CD14-positive monocyte (primary cell): ENCODE data around the gene LIX1. TPM values are rescaled to one million over a fixed set of nuclear protein-coding genes. Genes with fewer than 3 reads are reported as not detected.

Source experiments
- DNase-seq, 3 donors: peaks; one replicate each; pipeline ENCODE4 v3.0.0-alpha.2; 2011 to 2022
- H2AFZ ChIP-seq: 2 replicates; pipeline ENCODE4 v1.6.0; 2012; ENCODE audit warnings: mild to moderate bottlenecking, low read depth, low read length, inconsistent platforms; ENCODE audit not compliant: insufficient read depth, poor library complexity, severe bottlenecking
- H3K27ac ChIP-seq, 2 donors: 1 replicate in 1 of 2; 2 replicates in 1 of 2; pipeline ENCODE4 v1.5.1; 2012 to 2013; ENCODE audit warnings: low read length in 2 of 2, control low read depth in 1 of 2, inconsistent platforms in 1 of 2, low read depth in 1 of 2, mild to moderate bottlenecking in 1 of 2
- H3K27me3 ChIP-seq, 2 donors: one replicate each; pipeline versions ENCODE4 v1.6.0 to v1.6.1; 2011 to 2013; ENCODE audit warnings: low read length in 2 of 2; ENCODE audit not compliant: control insufficient read depth in 2 of 2, insufficient read depth in 2 of 2
- H3K36me3 ChIP-seq, 2 donors: replicated peaks in 1 of 2; 1 replicate in 1 of 2; 2 replicates in 1 of 2; pipeline versions ENCODE4 v1.5.1 to v1.6.1; 2012 to 2013; ENCODE audit warnings: low read length in 2 of 2, control low read depth in 1 of 2, inconsistent platforms in 1 of 2, mild to moderate bottlenecking in 1 of 2; ENCODE audit not compliant: insufficient read depth in 2 of 2, control insufficient read depth in 1 of 2
- H3K4me1 ChIP-seq, 2 donors: 1 replicate in 1 of 2; 2 replicates in 1 of 2; pipeline versions ENCODE4 v1.5.1 to v1.6.1; 2012 to 2013; ENCODE audit warnings: low read length in 2 of 2, control low read depth in 1 of 2, inconsistent platforms in 1 of 2, mild to moderate bottlenecking in 1 of 2, moderate library complexity in 1 of 2; ENCODE audit not compliant: insufficient read depth in 2 of 2, control insufficient read depth in 1 of 2
- H3K4me2 ChIP-seq: replicated peaks from 2 replicates; pipeline ENCODE3; 2012; ENCODE audit warnings: low read length, moderate library complexity, mild to moderate bottlenecking; ENCODE audit not compliant: poor library complexity, severe bottlenecking; ENCODE audit errors: extremely low read depth
- H3K4me3 ChIP-seq, 3 experiments: fragments of 200-600 bp in 1 of 3; sonication (generic) in 1 of 3; replicated peaks in 1 of 3; 1 replicate in 2 of 3; 2 replicates in 1 of 3; pipeline ENCODE4 v1.5.1; 2011 to 2013; ENCODE audit warnings: low read length in 3 of 3, mild to moderate bottlenecking in 3 of 3, control low read depth in 2 of 3, low read depth in 2 of 3, inconsistent platforms in 1 of 3, moderate library complexity in 1 of 3
- H3K79me2 ChIP-seq: 2 replicates; pipeline ENCODE4 v1.6.0; 2012; ENCODE audit warnings: mild to moderate bottlenecking, control low read depth, inconsistent platforms, low read length, moderate library complexity; ENCODE audit not compliant: insufficient read depth
- H3K9ac ChIP-seq: 2 replicates; pipeline ENCODE4 v1.6.0; 2017; ENCODE audit warnings: low read length, mild to moderate bottlenecking; ENCODE audit not compliant: insufficient read depth, poor library complexity, severe bottlenecking
- H3K9me3 ChIP-seq, 2 donors: replicated peaks in 1 of 2; 1 replicate in 1 of 2; 2 replicates in 1 of 2; pipeline versions ENCODE4 v1.5.1 to v1.6.1; 2012 to 2013; ENCODE audit warnings: low read length in 2 of 2, control low read depth in 1 of 2; ENCODE audit not compliant: control insufficient read depth in 1 of 2, insufficient read depth in 1 of 2
- H4K20me1 ChIP-seq: 2 replicates; pipeline ENCODE4 v1.6.0; 2012; ENCODE audit warnings: mild to moderate bottlenecking, low read length, control low read depth, moderate library complexity; ENCODE audit not compliant: insufficient read depth
- H3K27ac Mint-ChIP-seq, 7 donors: one replicate each; pipeline ENCODE4 v1.8.0; 2020; ENCODE audit warnings: mild to moderate bottlenecking in 7 of 7, mixed read lengths in 7 of 7, moderate library complexity in 6 of 7, inconsistent platforms in 2 of 7
- H3K27me3 Mint-ChIP-seq, 3 donors: one replicate each; pipeline ENCODE4 v1.8.0; 2021 to 2022; ENCODE audit warnings: low read depth in 3 of 3, mild to moderate bottlenecking in 3 of 3, mixed read lengths in 3 of 3, moderate library complexity in 3 of 3, inconsistent platforms in 1 of 3
- H3K36me3 Mint-ChIP-seq, 2 donors: one replicate each; pipeline ENCODE4 v1.8.0; 2020; ENCODE audit warnings: mixed read lengths in 2 of 2, inconsistent platforms in 1 of 2, mild to moderate bottlenecking in 1 of 2
- H3K4me1 Mint-ChIP-seq: one replicate; pipeline ENCODE4 v1.8.0; 2020; ENCODE audit warnings: mild to moderate bottlenecking, mixed read lengths
- H3K4me3 Mint-ChIP-seq, 2 donors: one replicate each; pipeline ENCODE4 v1.8.0; 2020; ENCODE audit warnings: mild to moderate bottlenecking in 2 of 2, mixed read lengths in 2 of 2, moderate library complexity in 1 of 2
- H3K9me3 Mint-ChIP-seq, 7 donors: one replicate each; pipeline ENCODE4 v1.8.0; 2020 to 2022; ENCODE audit warnings: mixed read lengths in 7 of 7, mild to moderate bottlenecking in 6 of 7, moderate library complexity in 6 of 7, inconsistent platforms in 2 of 7
- WGBS: methylation state at CpG from one replicate; pipeline ENCODE4 v1.1.5; 2013; ENCODE audit warnings: missing lambda C conversion rate; ENCODE audit not compliant: insufficient coverage; 5-methylcytosine and 5-hydroxymethylcytosine counted together
- intact Hi-C, 2 donors: fragments of 100-400 bp; cut with micrococcal nuclease; formaldehyde crosslinking; loops; one replicate each; pipeline versions ENCODE4 v1.15.0 to v1.15.1; 2023
- polyA plus RNA-seq, 3 donors: library from polyadenylated mRNA; depleted of rRNA in 1 of 3; unstranded in 2 of 3; stranded (reverse) in 1 of 3; fragments of 300-500 nt in 2 of 3; fragments of >200 nt in 1 of 3; fragmentation: Illumina TruSeq in 2 of 3; gene quantifications; 1 replicate in 2 of 3; 2 replicates in 1 of 3; pipeline ENCODE4 v1.2.3, GENCODE V29; 2012 to 2021
- TF ChIP-seq, protein P1 (sequence below): fragments of 200-600 bp; IDR thresholded peaks from one replicate; pipeline ENCODE4 v1.8.0; 2022; ENCODE audit warnings: antibody characterized with exemption, mild to moderate bottlenecking

Gene LIX1
- polyA plus RNA-seq, 3 donors, result not detected

- H3K4me1 ChIP-seq, result no peaks in the 10 kb centered on the region
- H4K20me1 ChIP-seq, result no peaks in the 10 kb centered on the region
- no peak overlapping the region for H3K4me3 Mint-ChIP-seq
- no peak for DNase-seq
- no peak overlapping the region for H3K4me3 ChIP-seq
- no peak overlapping the region for H3K27ac Mint-ChIP-seq
- H3K9me3 ChIP-seq, result no peaks in the 10 kb centered on the region
- TF ChIP-seq, protein P1, sequence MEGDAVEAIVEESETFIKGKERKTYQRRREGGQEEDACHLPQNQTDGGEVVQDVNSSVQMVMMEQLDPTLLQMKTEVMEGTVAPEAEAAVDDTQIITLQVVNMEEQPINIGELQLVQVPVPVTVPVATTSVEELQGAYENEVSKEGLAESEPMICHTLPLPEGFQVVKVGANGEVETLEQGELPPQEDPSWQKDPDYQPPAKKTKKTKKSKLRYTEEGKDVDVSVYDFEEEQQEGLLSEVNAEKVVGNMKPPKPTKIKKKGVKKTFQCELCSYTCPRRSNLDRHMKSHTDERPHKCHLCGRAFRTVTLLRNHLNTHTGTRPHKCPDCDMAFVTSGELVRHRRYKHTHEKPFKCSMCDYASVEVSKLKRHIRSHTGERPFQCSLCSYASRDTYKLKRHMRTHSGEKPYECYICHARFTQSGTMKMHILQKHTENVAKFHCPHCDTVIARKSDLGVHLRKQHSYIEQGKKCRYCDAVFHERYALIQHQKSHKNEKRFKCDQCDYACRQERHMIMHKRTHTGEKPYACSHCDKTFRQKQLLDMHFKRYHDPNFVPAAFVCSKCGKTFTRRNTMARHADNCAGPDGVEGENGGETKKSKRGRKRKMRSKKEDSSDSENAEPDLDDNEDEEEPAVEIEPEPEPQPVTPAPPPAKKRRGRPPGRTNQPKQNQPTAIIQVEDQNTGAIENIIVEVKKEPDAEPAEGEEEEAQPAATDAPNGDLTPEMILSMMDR, result no peak
- H3K9me3 Mint-ChIP-seq, result no peaks in the 10 kb centered on the region
- H3K4me1 Mint-ChIP-seq, result peaks cover 13% of the 10 kb centered on the region
- H3K9ac ChIP-seq, result no peak overlapping the region
- no peak overlapping the region for H3K27ac ChIP-seq
- peaks cover 0 to 2% (median 0%) of the 10 kb centered on the region in 3 donors for H3K27me3 Mint-ChIP-seq
- intact Hi-C loops, result no loop called here
- no peaks in the 10 kb centered on the region for H3K27me3 ChIP-seq
- H3K36me3 ChIP-seq, result no peaks in the 10 kb centered on the region
- no peak overlapping the region for H2AFZ ChIP-seq
- no peaks in the 10 kb centered on the region for H3K79me2 ChIP-seq
- H3K36me3 Mint-ChIP-seq, result peaks cover 0 to 2% of the 10 kb centered on the region in 2 donors
- WGBS, result 50% methylated on average over 2 of the region's 5 CpGs
- H3K4me2 ChIP-seq, result no peak overlapping the region
Observed at GRCh38 chr5:97131921-97132320, 10.5 kb downstream of the LIX1 start.

GRCh38 chr5:97131139-97131710 lies 11.2 kb downstream of the LIX1 start:
- Mint-ChIP-seq H3K9me3 (no peaks in the 10 kb centered on the region), H3K27me3 (peaks cover 0 to 2% (median 0%) of the 10 kb centered on the region in 3 donors), H3K4me3 (no peak overlapping the region), H3K36me3 (peaks cover 0 to 2% of the 10 kb centered on the region in 2 donors), H3K27ac (no peak overlapping the region), H3K4me1 (peaks cover 13% of the 10 kb centered on the region)
- H3K4me2 ChIP-seq, result no peak overlapping the region
- H3K9ac ChIP-seq, result no peak overlapping the region
- no peak for DNase-seq
- H3K4me3 ChIP-seq, result no peak overlapping the region
- no peaks in the 10 kb centered on the region for H3K27me3 ChIP-seq
- H3K27ac ChIP-seq, result no peak overlapping the region
- H4K20me1 ChIP-seq, result no peaks in the 10 kb centered on the region
- H2AFZ ChIP-seq, result no peak overlapping the region
- H3K4me1 ChIP-seq, result no peaks in the 10 kb centered on the region
- no peaks in the 10 kb centered on the region for H3K36me3 ChIP-seq
- H3K9me3 ChIP-seq, result no peaks in the 10 kb centered on the region
- intact Hi-C loops, result no loop called here
- H3K79me2 ChIP-seq, result no peaks in the 10 kb centered on the region
- TF ChIP-seq, protein P1, result no peak
